Natural killer cell (primary cell): ENCODE measurements around the gene CEACAM3. TPM values are rescaled to one million over a fixed set of nuclear protein-coding genes. Genes with fewer than 3 reads are reported as not detected.

Source experiments
- ATAC-seq, 3 donors: fragments of 150-1000 bp in 2 of 3; fragments of 200-7000 bp in 1 of 3; cut with Tn5 transposase; 1 replicate in 1 of 3; 2 replicates in 2 of 3; pipeline ENCODE4 v1.10.0; 2021; ENCODE audit warnings: mild to moderate bottlenecking in 2 of 3, moderate library complexity in 2 of 3
- DNase-seq, 2 donors: peaks; one replicate each; pipeline versions ENCODE4 v3.0.0 to v3.0.0-alpha.2; 2013 to 2021; ENCODE audit warnings: mixed read lengths in 1 of 2
- H3K27ac ChIP-seq: one replicate; pipeline ENCODE4 v1.5.1; 2013; ENCODE audit warnings: mild to moderate bottlenecking, low read length
- H3K27me3 ChIP-seq: one replicate; pipeline ENCODE4 v1.6.1; 2013; ENCODE audit warnings: low read length; ENCODE audit not compliant: control insufficient read depth, insufficient read depth
- H3K36me3 ChIP-seq: one replicate; pipeline ENCODE4 v1.6.1; 2013; ENCODE audit warnings: low read length; ENCODE audit not compliant: control insufficient read depth, insufficient read depth
- H3K4me1 ChIP-seq: one replicate; pipeline ENCODE4 v1.6.1; 2013; ENCODE audit warnings: low read length; ENCODE audit not compliant: control insufficient read depth, insufficient read depth
- H3K4me3 ChIP-seq: one replicate; pipeline ENCODE4 v1.5.1; 2013; ENCODE audit warnings: low read length
- H3K9me3 ChIP-seq: one replicate; pipeline ENCODE4 v1.6.1; 2013; ENCODE audit warnings: low read length; ENCODE audit not compliant: control insufficient read depth, insufficient read depth
- H3K27ac Mint-ChIP-seq, 2 donors: one replicate each; pipeline ENCODE4 v1.8.0; 2022; ENCODE audit warnings: mild to moderate bottlenecking in 2 of 2, mixed read lengths in 2 of 2, moderate library complexity in 1 of 2
- H3K27me3 Mint-ChIP-seq, 2 donors: one replicate each; pipeline ENCODE4 v1.8.0; 2022; ENCODE audit warnings: low read depth in 2 of 2, mixed read lengths in 2 of 2
- H3K36me3 Mint-ChIP-seq: one replicate; pipeline ENCODE4 v1.8.0; 2022; ENCODE audit warnings: mixed read lengths
- H3K4me1 Mint-ChIP-seq, 2 donors: one replicate each; pipeline ENCODE4 v1.8.0; 2022; ENCODE audit warnings: mixed read lengths in 2 of 2
- H3K4me3 Mint-ChIP-seq: one replicate; pipeline ENCODE4 v1.8.0; 2022; ENCODE audit warnings: mild to moderate bottlenecking, moderate library complexity, mixed read lengths
- H3K9me3 Mint-ChIP-seq, 2 donors: one replicate each; pipeline ENCODE4 v1.8.0; 2022; ENCODE audit warnings: mixed read lengths in 2 of 2
- WGBS: methylation state at CpG from one replicate; pipeline ENCODE4 v1.1.7; 2013; ENCODE audit warnings: missing lambda C conversion rate; ENCODE audit not compliant: insufficient coverage; 5-methylcytosine and 5-hydroxymethylcytosine counted together
- intact Hi-C: fragments of 100-400 bp; cut with micrococcal nuclease; formaldehyde crosslinking; loops from one replicate; pipeline ENCODE4 v1.14.2; 2022
- total RNA-seq, 4 donors: library from RNA; stranded (reverse); fragments of 120-200 nt in 1 of 4; gene quantifications; one replicate each; pipeline versions ENCODE4 v1.2.3 to v1.2.4, GENCODE V29; 2013 to 2022
- TF ChIP-seq, protein P1 (sequence below): fragments of 200-600 bp; IDR thresholded peaks from one replicate; pipeline ENCODE4 v1.8.0; 2022; ENCODE audit warnings: antibody characterized with exemption

The CEACAM3 gene
- total RNA-seq, 3 donors from 2014 or later (not counting 1 experiment from before 2014, with no cell fraction given): 1.3 to 1.7 TPM; not detected in 1

GRCh38 chr19:41816761-41817160, 20.4 kb downstream of the CEACAM3 start:
- no peak for ATAC-seq
- H3K36me3 Mint-ChIP-seq: no peaks in the 10 kb centered on the region
- peaks cover 0 to 8% of the 10 kb centered on the region in 2 donors for H3K27me3 Mint-ChIP-seq
- 96% methylated on average over 2 of the region's 2 CpGs for whole genome bisulfite sequencing
- no peaks in the 10 kb centered on the region for H3K27me3 ChIP-seq
- TF ChIP-seq, protein P1, sequence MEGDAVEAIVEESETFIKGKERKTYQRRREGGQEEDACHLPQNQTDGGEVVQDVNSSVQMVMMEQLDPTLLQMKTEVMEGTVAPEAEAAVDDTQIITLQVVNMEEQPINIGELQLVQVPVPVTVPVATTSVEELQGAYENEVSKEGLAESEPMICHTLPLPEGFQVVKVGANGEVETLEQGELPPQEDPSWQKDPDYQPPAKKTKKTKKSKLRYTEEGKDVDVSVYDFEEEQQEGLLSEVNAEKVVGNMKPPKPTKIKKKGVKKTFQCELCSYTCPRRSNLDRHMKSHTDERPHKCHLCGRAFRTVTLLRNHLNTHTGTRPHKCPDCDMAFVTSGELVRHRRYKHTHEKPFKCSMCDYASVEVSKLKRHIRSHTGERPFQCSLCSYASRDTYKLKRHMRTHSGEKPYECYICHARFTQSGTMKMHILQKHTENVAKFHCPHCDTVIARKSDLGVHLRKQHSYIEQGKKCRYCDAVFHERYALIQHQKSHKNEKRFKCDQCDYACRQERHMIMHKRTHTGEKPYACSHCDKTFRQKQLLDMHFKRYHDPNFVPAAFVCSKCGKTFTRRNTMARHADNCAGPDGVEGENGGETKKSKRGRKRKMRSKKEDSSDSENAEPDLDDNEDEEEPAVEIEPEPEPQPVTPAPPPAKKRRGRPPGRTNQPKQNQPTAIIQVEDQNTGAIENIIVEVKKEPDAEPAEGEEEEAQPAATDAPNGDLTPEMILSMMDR: no peak
- no peak for DNase-seq
- intact Hi-C loops: no loop called here
- H3K9me3 Mint-ChIP-seq: no peaks in the 10 kb centered on the region
- no peaks in the 10 kb centered on the region for H3K36me3 ChIP-seq
- peaks cover 0 to 5% of the 10 kb centered on the region in 2 donors for H3K4me1 Mint-ChIP-seq
- no peak overlapping the region for H3K4me3 ChIP-seq
- no peak overlapping the region for H3K27ac ChIP-seq
- no peak overlapping the region for H3K4me3 Mint-ChIP-seq
- no peaks in the 10 kb centered on the region for H3K9me3 ChIP-seq
- no peaks in the 10 kb centered on the region for H3K4me1 ChIP-seq
- no peak overlapping the region for H3K27ac Mint-ChIP-seq

DNA sequence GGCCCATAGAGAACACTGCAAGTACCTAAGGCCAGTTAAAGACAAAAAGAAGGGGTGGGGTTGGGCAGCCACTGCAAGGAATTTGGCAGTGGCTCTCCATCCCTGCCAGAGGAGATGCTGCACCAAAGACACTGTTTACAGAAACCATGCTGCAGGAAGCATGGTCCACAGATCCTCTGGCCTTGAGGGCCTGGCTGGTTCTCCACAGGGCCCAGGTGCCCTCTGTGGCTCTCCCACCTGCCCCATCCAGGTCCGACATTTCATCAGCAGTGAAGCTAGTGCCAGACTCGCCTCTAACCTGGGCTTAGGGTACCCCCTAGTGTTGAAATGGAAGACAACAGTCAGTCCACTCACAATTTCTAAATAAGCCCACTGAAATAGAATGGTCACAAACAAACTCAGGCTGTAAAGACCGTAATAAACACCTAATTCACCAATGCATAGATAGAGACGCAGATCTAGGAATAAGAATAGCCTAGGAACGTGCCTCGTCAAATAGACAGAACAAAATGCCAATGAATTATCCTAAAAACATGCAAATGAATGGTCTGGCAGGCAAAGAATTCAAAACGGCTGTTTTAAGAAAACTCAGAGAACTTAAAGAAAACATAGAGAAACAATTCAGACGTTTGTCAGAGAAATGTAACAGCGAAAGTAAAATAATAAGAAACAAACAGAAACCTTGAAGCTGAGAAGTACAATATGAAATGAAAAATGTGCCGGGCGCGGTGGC, 24.8 kb downstream of the CEACAM3 start:
- DNase-seq: peak in 1 of 2 donors; percentile 71
- Mint-ChIP-seq H3K9me3 (no peaks in the 10 kb centered on the region), H3K4me1 (peaks cover 0 to 5% of the 10 kb centered on the region in 2 donors), H3K36me3 (no peaks in the 10 kb centered on the region), H3K27me3 (peaks cover 18% of the 10 kb centered on the region in 2 donors), H3K27ac (no peak overlapping the region), H3K4me3 (no peak overlapping the region)
- no peaks in the 10 kb centered on the region for H3K9me3 ChIP-seq
- ATAC-seq: peak; percentile 64 to 81 (median 81)
- no peaks in the 10 kb centered on the region for H3K4me1 ChIP-seq
- TF ChIP-seq, protein P1: peak; percentile 64
- H3K27me3 ChIP-seq: no peaks in the 10 kb centered on the region
- intact Hi-C loops: no loop called here
- no peak overlapping the region for H3K27ac ChIP-seq
- H3K4me3 ChIP-seq: no peak overlapping the region
- 35% methylated on average over 12 of the region's 12 CpGs for WGBS
- no peaks in the 10 kb centered on the region for H3K36me3 ChIP-seq

DNA sequence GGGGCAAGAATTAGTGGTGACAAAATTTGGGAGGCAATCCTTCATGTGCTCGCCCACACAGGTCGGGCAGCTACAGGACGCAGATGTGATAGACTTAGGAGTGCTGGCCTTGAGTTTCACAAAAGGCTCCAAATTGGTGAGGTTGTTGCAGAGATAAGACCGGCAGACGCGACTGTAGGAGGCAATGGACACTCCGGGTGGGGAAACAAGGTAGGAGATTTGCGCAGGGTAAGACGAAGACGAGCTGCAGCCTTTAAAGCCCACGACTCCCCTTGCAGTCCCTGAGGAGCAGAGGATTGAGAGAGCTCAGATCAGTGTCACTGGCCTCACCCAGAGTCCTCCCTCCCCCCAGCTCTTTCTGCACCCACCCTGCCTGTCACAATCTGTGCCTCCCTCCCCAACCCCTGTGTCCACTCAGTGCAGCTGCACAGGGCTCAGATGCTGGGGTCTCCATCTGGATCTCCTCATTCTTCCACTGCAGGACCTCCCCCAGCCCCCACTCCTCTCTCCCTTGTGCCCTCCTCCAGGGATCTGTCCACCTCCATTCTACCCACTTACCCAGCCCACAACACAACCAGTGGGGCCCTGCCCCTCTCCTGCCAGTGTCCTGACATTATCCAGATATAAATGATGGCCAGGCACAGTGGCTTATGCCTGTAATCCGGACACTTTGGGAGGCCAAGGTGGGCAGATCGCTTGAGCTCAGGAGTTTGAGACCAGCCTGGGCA, 41.8 kb downstream of the CEACAM3 start:
- DNase-seq (no peak), ATAC-seq (no peak)
- Mint-ChIP-seq H3K4me1 (peaks cover 0 to 5% of the 10 kb centered on the region in 2 donors), H3K36me3 (no peaks in the 10 kb centered on the region), H3K27ac (no peak overlapping the region), H3K9me3 (no peaks in the 10 kb centered on the region), H3K27me3 (peaks cover 8 to 23% of the 10 kb centered on the region in 2 donors), H3K4me3 (no peak overlapping the region)
- no peak overlapping the region for H3K4me3 ChIP-seq
- no peaks in the 10 kb centered on the region for H3K36me3 ChIP-seq
- TF ChIP-seq, protein P1: no peak
- 87% methylated on average over 13 of the region's 13 CpGs for WGBS
- H3K27me3 ChIP-seq: no peaks in the 10 kb centered on the region
- H3K9me3 ChIP-seq: no peaks in the 10 kb centered on the region
- intact Hi-C loops: no loop called here
- no peaks in the 10 kb centered on the region for H3K4me1 ChIP-seq
- H3K27ac ChIP-seq: no peak overlapping the region
